SK-N-SH (cell line): Measurements from ENCODE around the gene ARMC9. TPM values are rescaled to one million over a fixed set of nuclear protein-coding genes. Genes with fewer than 3 reads are reported as not detected.

Experiments used
- CTCF ChIA-PET: fragments of 300-600, 350-600 bp; formaldehyde crosslinking; extraction: SDS; loops from one replicate; lab custom pipeline; 2021; lab: Yijun Ruan, JAX
- POLR2A ChIA-PET: fragments of 350-600 bp; sonication (Branson Sonifier 250); formaldehyde crosslinking; extraction: SDS; loops from one replicate; lab custom pipeline; 2020; ENCODE audit warnings: antibody characterized with exemption, inconsistent platforms; lab: Yijun Ruan, JAX
- DNase-seq: peaks from one replicate; pipeline ENCODE4 v3.0.0; 2012
- H2AFZ ChIP-seq: fragments of 200-600 bp; sonication (generic); 2 replicates; pipeline ENCODE4 v1.8.1; 2016; ENCODE audit warnings: antibody characterized with exemption, mild to moderate bottlenecking, low read depth
- H3F3A ChIP-seq: fragments of 200-600 bp; sonication (generic); replicated peaks from 2 replicates; pipeline ENCODE3; 2016; ENCODE audit warnings: antibody characterized with exemption, mild to moderate bottlenecking; ENCODE audit not compliant: insufficient read depth
- H3K27ac ChIP-seq, 2 experiments: fragments of 200-500 bp in 1 of 2; fragments of 200-600 bp in 1 of 2; sonication (Bioruptor generic) in 1 of 2; sonication (generic), shearing (Covaris generic) in 1 of 2; 2 replicates each; pipeline versions ENCODE4 v1.5.1 to v1.6.1; 2014 to 2016; ENCODE audit warnings: low read depth in 2 of 2, inconsistent platforms in 1 of 2, low read length in 1 of 2, mild to moderate bottlenecking in 1 of 2, mixed read lengths in 1 of 2
- H3K27me3 ChIP-seq: fragments of 200-600 bp; sonication (generic), shearing (Covaris generic); 2 replicates; pipeline ENCODE4 v1.6.1; 2016; ENCODE audit warnings: mixed run types; ENCODE audit not compliant: insufficient read depth
- H3K36me3 ChIP-seq, 2 experiments: fragments of 200-500 bp in 1 of 2; fragments of 200-600 bp in 1 of 2; sonication (Bioruptor generic) in 1 of 2; sonication (generic) in 1 of 2; replicated peaks in 1 of 2; 2 replicates each; pipeline versions ENCODE3 to v1.5.1; 2014 to 2016; ENCODE audit warnings: low read length in 1 of 2, mild to moderate bottlenecking in 1 of 2; ENCODE audit not compliant: insufficient read depth in 2 of 2, control insufficient read depth in 1 of 2
- H3K4me1 ChIP-seq, 2 experiments: fragments of 200-500 bp in 1 of 2; fragments of 200-600 bp in 1 of 2; sonication (Bioruptor generic) in 1 of 2; sonication (generic), shearing (Covaris generic) in 1 of 2; 2 replicates each; pipeline versions ENCODE4 v1.5.1 to v1.6.1; 2014 to 2016; ENCODE audit warnings: low read depth in 1 of 2, low read length in 1 of 2, mixed run types in 1 of 2; ENCODE audit not compliant: insufficient read depth in 2 of 2, control insufficient read depth in 1 of 2
- H3K4me2 ChIP-seq: fragments of 200-600 bp; sonication (generic), shearing (Covaris generic); 2 replicates; pipeline ENCODE4 v1.6.1; 2017; ENCODE audit warnings: mixed run types
- H3K4me3 ChIP-seq, 2 experiments: fragments of 200-500 bp in 1 of 2; fragments of 200-600 bp in 1 of 2; sonication (Bioruptor generic) in 1 of 2; sonication (generic), shearing (Covaris generic) in 1 of 2; 2 replicates each; pipeline versions ENCODE4 v1.5.1 to v1.8.1; 2014 to 2016; ENCODE audit warnings: low read depth in 2 of 2, inconsistent platforms in 1 of 2, low read length in 1 of 2, mild to moderate bottlenecking in 1 of 2, mixed read lengths in 1 of 2, moderate library complexity in 1 of 2
- H3K79me2 ChIP-seq: fragments of 200-600 bp; sonication (generic); 2 replicates; pipeline ENCODE4 v1.8.1; 2017; ENCODE audit warnings: mild to moderate bottlenecking; ENCODE audit not compliant: insufficient read depth
- H3K9ac ChIP-seq: fragments of 200-600 bp; sonication (generic); 2 replicates; pipeline ENCODE4 v1.6.1; 2017; ENCODE audit warnings: mixed run types
- H3K9me2 ChIP-seq: fragments of 200-600 bp; sonication (generic); 2 replicates; pipeline ENCODE4 v1.6.1; 2017; ENCODE audit warnings: mixed run types
- H3K9me3 ChIP-seq: fragments of 200-600 bp; sonication (generic); 2 replicates; pipeline ENCODE4 v1.6.1; 2017; ENCODE audit warnings: mixed run types, mild to moderate bottlenecking, moderate library complexity
- H4K20me1 ChIP-seq: fragments of 200-600 bp; sonication (generic); 2 replicates; pipeline ENCODE4 v1.6.1; 2017; ENCODE audit warnings: mild to moderate bottlenecking, mixed run types; ENCODE audit not compliant: insufficient read depth
- CHD2 ChIP-seq: fragments of 150-350 bp; IDR thresholded peaks from 2 replicates; pipeline ENCODE4 v1.6.1; 2018; ENCODE audit warnings: low read length; ENCODE audit not compliant: partially characterized antibody
- CTCF ChIP-seq: fragments of 200-600 bp; sonication (generic); IDR thresholded peaks from 2 replicates; pipeline ENCODE4 v1.6.1; 2017; ENCODE audit warnings: antibody characterized with exemption, mild to moderate bottlenecking, moderate library complexity
- ELF1 ChIP-seq: IDR thresholded peaks from 2 replicates; pipeline ENCODE4 v1.4.0; 2012
- EP300 ChIP-seq, 2 experiments: IDR thresholded peaks; 2 replicates each; pipeline versions ENCODE4 v1.4.0 to v1.6.1; 2012; ENCODE audit warnings: borderline replicate concordance in 1 of 2, low read depth in 1 of 2, low read length in 1 of 2
- FOSL2 ChIP-seq: IDR thresholded peaks from 2 replicates; pipeline ENCODE4 v1.4.0; 2012; ENCODE audit warnings: low read depth, mild to moderate bottlenecking, moderate library complexity, borderline replicate concordance
- GATA2 ChIP-seq: sonication (generic); formaldehyde crosslinking; IDR thresholded peaks from 2 replicates; pipeline ENCODE4 v1.5.0; 2020; ENCODE audit warnings: mild to moderate bottlenecking, missing genetic modification reagents
- JUND ChIP-seq: IDR thresholded peaks from 2 replicates; pipeline ENCODE4 v1.4.0; 2012
- MXI1 ChIP-seq: IDR thresholded peaks from 2 replicates; pipeline ENCODE4 v1.6.1; 2012; ENCODE audit warnings: mild to moderate bottlenecking, low read depth, low read length, improper control_type of control experiment
- RCOR1 ChIP-seq: fragments of 150-350 bp; IDR thresholded peaks from 2 replicates; pipeline ENCODE4 v1.6.1; 2017; ENCODE audit warnings: antibody characterized with exemption, low read length
- RXRA ChIP-seq: IDR thresholded peaks from 2 replicates; pipeline ENCODE4 v1.4.0; 2012; ENCODE audit warnings: low read depth, mild to moderate bottlenecking, borderline replicate concordance
- TEAD4 ChIP-seq: IDR thresholded peaks from 2 replicates; pipeline ENCODE4 v1.4.0; 2012; ENCODE audit warnings: mild to moderate bottlenecking, borderline replicate concordance; ENCODE audit not compliant: insufficient read depth
- YY1 ChIP-seq: IDR thresholded peaks from 2 replicates; pipeline ENCODE4 v1.4.0; 2012; ENCODE audit warnings: low read depth, mild to moderate bottlenecking
- ZBTB33 ChIP-seq: IDR thresholded peaks from 2 replicates; pipeline ENCODE4 v1.4.0; 2012; ENCODE audit warnings: low read depth, borderline replicate concordance
- WGBS: methylation state at CpG from one replicate; pipeline ENCODE4 v1.1.6; 2017; ENCODE audit warnings: low lambda C conversion rate; 5-methylcytosine and 5-hydroxymethylcytosine counted together
- polyA plus RNA-seq, 3 experiments: library from polyadenylated mRNA; depleted of rRNA; stranded (reverse); fragments of >200 nt; gene quantifications; 2 replicates each; pipeline ENCODE4 v1.2.3, GENCODE V29; 2012
- TF ChIP-seq, protein P1 (sequence below): IDR thresholded peaks from 2 replicates; pipeline ENCODE4; 2012
- TF ChIP-seq, protein P2 (sequence below): fragments of 150-350 bp; IDR thresholded peaks from 2 replicates; pipeline ENCODE4 v1.6.1; 2016; ENCODE audit warnings: mild to moderate bottlenecking, low read depth, low read length
- TF ChIP-seq, protein P3 (sequence below): IDR thresholded peaks from 2 replicates; pipeline ENCODE4 v1.4.0; 2012; ENCODE audit warnings: low read depth

ARMC9 gene
- polyA plus RNA-seq, 1 of the 3 experiments (the other 2 are of a cell fraction): 25.3 TPM

DNA sequence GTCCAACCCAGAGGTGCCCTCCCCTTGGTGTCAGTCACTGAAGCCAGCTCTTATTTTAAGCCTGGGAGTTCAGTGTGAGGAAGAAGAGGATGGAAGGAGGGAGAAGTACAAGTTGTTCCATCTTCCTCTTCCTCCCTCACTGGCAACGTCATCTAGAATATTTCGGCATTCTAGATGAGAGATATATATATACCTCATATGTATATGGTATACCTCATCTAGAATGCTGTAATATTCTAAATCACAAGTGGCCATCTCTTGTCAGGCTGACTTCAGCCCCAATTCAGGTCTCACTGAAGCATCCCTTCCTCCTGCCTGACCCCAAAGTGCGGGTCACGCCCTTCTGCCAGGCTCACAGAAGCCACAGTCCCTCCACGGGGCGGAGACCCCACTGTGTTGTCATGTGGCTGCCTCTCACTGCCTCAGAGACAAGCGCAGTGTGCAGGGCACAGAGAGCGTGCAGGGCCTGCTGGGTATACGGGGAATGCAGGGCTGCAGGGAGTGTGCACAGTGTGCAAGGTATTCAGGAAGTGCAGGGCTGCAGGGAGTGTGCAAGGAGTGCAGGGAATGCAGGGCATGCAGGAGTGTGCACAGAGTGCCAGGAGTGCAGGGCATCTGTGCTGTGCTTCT lies 164.2 kb downstream of the ARMC9 start (continued):
- TF ChIP-seq CHD2 (no peak), RCOR1 (no peak), MXI1 (no peak)
- TF ChIP-seq, protein P1, sequence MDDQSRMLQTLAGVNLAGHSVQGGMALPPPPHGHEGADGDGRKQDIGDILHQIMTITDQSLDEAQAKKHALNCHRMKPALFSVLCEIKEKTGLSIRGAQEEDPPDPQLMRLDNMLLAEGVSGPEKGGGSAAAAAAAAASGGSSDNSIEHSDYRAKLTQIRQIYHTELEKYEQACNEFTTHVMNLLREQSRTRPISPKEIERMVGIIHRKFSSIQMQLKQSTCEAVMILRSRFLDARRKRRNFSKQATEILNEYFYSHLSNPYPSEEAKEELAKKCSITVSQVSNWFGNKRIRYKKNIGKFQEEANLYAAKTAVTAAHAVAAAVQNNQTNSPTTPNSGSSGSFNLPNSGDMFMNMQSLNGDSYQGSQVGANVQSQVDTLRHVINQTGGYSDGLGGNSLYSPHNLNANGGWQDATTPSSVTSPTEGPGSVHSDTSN: no peak

DNA sequence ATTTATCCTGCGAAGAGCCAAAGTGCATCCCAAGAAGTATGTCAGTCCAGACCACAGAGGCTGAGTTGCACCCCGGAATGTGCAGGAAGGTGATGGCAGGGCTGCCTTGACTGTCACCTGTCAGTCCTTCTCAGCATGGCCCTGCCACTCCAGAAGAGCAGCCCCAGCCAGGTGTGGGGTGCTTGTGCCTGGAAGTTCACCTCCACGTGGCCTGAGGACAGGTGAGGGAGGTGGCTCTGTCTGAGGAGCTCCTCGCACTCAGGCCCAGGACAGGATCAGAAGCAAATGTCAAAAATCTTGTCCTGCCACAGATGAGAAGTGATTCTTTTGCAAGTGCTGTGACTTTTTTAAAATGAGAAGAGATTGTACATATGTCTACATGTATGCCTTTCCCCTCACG lies 165.6 kb downstream of the ARMC9 start:
- Histone ChIP-seq H3K27ac (peak overlapping the region in 1 of 2 experiments; percentile 5; a peak in 1 of 4 replicates), H3K4me2 (no peak overlapping the region), H4K20me1 (no peaks in the 10 kb centered on the region), H3K9me2 (no peaks in the 10 kb centered on the region), H3K27me3 (no peaks in the 10 kb centered on the region), H3K9ac (no peak overlapping the region), H3F3A (no peaks in the 10 kb centered on the region), H3K4me1 (peaks cover 12 to 42% of the 10 kb centered on the region in 2 experiments; a peak in 3 of 4 replicates), H3K9me3 (no peaks in the 10 kb centered on the region), H3K4me3 (no peak overlapping the region), H2AFZ (no peak overlapping the region), H3K36me3 (no peaks in the 10 kb centered on the region), H3K79me2 (no peaks in the 10 kb centered on the region)
- ChIA-PET CTCF (interaction anchor here (0.7 to 2.4 kb wide), 4 partner anchors 29 to 137 kb away, joined by 4 to 7 read pairs (median 6); no protein-coding TSS in a partner anchor), POLR2A (interaction anchor here (2.4 kb wide), 1 partner anchor 100 kb away, joined by 12 read pairs; the partner anchor contains the start of gene NCL)
- TF ChIP-seq FOSL2: no peak
- WGBS: 100% methylated on average over 5 of the region's 5 CpGs
- DNase-seq: no peak

DNA sequence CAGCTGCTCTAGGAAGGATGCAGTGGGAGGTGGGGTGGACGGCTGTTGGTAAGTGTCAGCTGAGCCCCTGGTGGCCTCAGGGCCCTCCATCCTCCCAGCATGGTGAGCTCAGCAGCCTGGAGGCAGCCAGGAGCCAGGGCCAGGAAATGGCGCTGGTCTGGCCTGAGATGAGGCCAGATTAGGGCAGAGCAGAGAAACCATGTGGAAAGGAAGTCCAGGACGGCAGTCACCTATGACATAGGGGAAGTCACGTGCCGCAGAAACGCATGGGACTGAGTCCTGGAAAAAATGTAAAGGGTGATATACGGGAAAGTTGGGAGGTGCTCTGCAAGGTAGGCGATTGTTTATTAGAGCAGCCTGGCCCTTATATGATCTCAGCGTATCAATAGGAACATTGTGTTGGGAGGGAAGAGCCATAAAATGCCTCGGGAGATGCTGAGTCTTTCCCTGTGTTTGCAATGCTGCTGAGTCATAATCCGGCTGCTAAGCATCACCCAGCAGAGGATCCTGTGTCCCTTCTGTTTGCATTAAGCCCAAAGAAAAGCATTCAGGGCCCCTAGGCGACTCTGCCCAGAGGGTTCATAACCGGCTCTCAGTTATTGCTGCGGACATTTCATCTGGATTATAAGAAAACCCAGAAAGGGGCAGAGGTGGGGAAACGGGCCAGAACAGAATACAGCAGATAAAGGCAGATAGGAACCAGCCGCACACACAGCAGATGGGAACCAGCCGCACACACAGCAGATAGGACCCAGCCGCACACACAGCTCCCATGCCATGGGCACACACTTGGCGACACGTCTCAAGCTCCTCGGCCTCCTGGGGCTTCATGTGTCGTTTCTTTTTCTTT lies 166.8 kb downstream of the ARMC9 start:
- H3K36me3 ChIP-seq: no peaks in the 10 kb centered on the region
- H3K27ac ChIP-seq: peak overlapping the region; percentile 76 to 96
- H3K4me1 ChIP-seq: peaks cover 12 to 36% of the 10 kb centered on the region in 2 experiments; a peak in 3 of 4 replicates
- DNase-seq: peak; percentile 83
- 41% methylated on average over 20 of the region's 22 CpGs for WGBS
- H3K9ac ChIP-seq: no peak overlapping the region; the same call in 1 of the 2 replicates
- H2AFZ ChIP-seq: peak overlapping the region; percentile 84
- ChIA-PET CTCF (interaction anchor here (0.6 to 2.4 kb wide), 7 partner anchors 28 to 138 kb away, joined by 3 to 7 read pairs (median 4); no protein-coding TSS in a partner anchor), POLR2A (interaction anchor here (0.9 to 2.4 kb wide), 5 partner anchors 9 to 99 kb away, joined by 3 to 12 read pairs (median 7); partner anchors contain the start of gene NCL)
- no peaks in the 10 kb centered on the region for H3F3A ChIP-seq
- H3K79me2 ChIP-seq: no peaks in the 10 kb centered on the region
- peak overlapping the region; percentile 27; the same call in 1 of the 2 replicates for H3K4me2 ChIP-seq
- no peaks in the 10 kb centered on the region for H3K27me3 ChIP-seq
- H3K4me3 ChIP-seq: no peak overlapping the region; a peak in 1 of 4 replicates
- H3K9me2 ChIP-seq: no peaks in the 10 kb centered on the region
- no peaks in the 10 kb centered on the region for H3K9me3 ChIP-seq
- H4K20me1 ChIP-seq: no peaks in the 10 kb centered on the region
- TF ChIP-seq TEAD4: no peak
- no peak for TF ChIP-seq CTCF
- no peak for TF ChIP-seq RXRA
- TF ChIP-seq YY1: no peak
- peak; percentile 79; the same call in 1 of the 2 replicates for TF ChIP-seq MXI1
- no peak for TF ChIP-seq ZBTB33
- peak; percentile 31; the same call in 1 of the 2 replicates for TF ChIP-seq JUND
- TF ChIP-seq, protein P2, sequence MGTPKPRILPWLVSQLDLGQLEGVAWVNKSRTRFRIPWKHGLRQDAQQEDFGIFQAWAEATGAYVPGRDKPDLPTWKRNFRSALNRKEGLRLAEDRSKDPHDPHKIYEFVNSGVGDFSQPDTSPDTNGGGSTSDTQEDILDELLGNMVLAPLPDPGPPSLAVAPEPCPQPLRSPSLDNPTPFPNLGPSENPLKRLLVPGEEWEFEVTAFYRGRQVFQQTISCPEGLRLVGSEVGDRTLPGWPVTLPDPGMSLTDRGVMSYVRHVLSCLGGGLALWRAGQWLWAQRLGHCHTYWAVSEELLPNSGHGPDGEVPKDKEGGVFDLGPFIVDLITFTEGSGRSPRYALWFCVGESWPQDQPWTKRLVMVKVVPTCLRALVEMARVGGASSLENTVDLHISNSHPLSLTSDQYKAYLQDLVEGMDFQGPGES: no peak
- TF ChIP-seq, protein P3, sequence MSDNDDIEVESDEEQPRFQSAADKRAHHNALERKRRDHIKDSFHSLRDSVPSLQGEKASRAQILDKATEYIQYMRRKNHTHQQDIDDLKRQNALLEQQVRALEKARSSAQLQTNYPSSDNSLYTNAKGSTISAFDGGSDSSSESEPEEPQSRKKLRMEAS: peak; percentile 75
- TF ChIP-seq ELF1: no peak
- peak in 1 of 2 experiments; percentile 37; a peak in 2 of 4 replicates for TF ChIP-seq EP300 (IDR thresholded peaks at IDR 0.05; ENCODE audit: borderline replicate concordance in 1 of 2, low read depth in 1 of 2, low read length in 1 of 2)
- peak; percentile 84 for TF ChIP-seq GATA2 (CRISPR knock-in tag)
